SKM-1 treated with dmso at 0.1 percent for 144 hours (cell line): Measurements from ENCODE around the gene KLHL12.

Experiments
- DNase-seq: peaks from one replicate; lab custom pipeline; 2025; ENCODE audit not compliant: unreplicated experiment; lab: John Stamatoyannopoulos, UW

KLHL12 gene

GRCh38 chr1:202888531-202889360 is 38.3 kb downstream of the KLHL12 start, which contains the start of gene RABIF:
TSS of gene RABIF (minus strand) at chr1:202889149. CDS start at chr1:202889098, 51 bp downstream.
- peak; percentile 99 for DNase-seq

GRCh38 chr1:202888221-202888530 is 38.9 kb downstream of the KLHL12 start:
- no peak for DNase-seq

GRCh38 chr1:202880961-202881460 is 46.0 kb downstream of the KLHL12 start:
- DNase-seq, result no peak

GRCh38 chr1:202880062-202880461 is 47.0 kb downstream of the KLHL12 start:
- DNase-seq, result no peak

GRCh38 chr1:202879128-202879527 is 47.9 kb downstream of the KLHL12 start:
- DNase-seq, result no peak

GRCh38 chr1:202873026-202873425 is 54.0 kb downstream of the KLHL12 start:
- DNase-seq, result no peak

GRCh38 chr1:202871367-202871766 is 55.7 kb downstream of the KLHL12 start:
- DNase-seq, result no peak

GRCh38 chr1:202862679-202863560 is 64.1 kb downstream of the KLHL12 start:
- DNase-seq, result no peak

- DNase-seq, result peak; percentile 89
Measured at GRCh38 chr1:202861420-202862132, 65.5 kb downstream of the KLHL12 start.

GRCh38 chr1:202860744-202861419 is 66.2 kb downstream of the KLHL12 start:
- DNase-seq, result peak; percentile 27

- no peak for DNase-seq
Measured at GRCh38 chr1:202858789-202859414, 68.1 kb downstream of the KLHL12 start.

DNA sequence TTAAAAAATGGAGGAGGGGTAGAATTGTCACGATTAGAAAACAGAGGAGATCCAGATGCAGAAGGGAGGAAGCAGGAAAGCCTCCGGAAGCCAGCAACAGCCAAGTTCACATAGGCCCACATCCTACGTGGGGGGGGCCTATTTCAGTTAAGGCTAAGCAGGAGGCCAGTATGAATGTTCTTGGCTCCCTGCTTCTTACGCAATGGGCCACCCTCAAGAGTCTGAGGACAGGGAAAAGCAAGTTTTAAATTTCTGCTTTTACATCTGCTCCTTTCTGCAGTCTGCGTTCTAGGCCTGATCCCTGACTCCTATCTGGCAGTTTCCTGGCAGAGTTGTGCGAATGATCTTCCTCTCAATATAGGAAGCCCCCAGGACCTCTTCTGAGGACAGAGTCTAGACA is 68.7 kb downstream of the KLHL12 start:
- DNase-seq, result peak; percentile 92

GRCh38 chr1:202857136-202857610 is 69.9 kb downstream of the KLHL12 start:
- DNase-seq, result no peak

GRCh38 chr1:202856014-202856413 is 71.0 kb downstream of the KLHL12 start:
- DNase-seq, result peak; percentile 81

GRCh38 chr1:202854787-202855186 is 72.2 kb downstream of the KLHL12 start:
- DNase-seq, result no peak

- peak; percentile 45 for DNase-seq
Measured at GRCh38 chr1:202852163-202852904, 74.7 kb downstream of the KLHL12 start.

GRCh38 chr1:202850593-202851362 is 76.3 kb downstream of the KLHL12 start:
- no peak for DNase-seq

DNA sequence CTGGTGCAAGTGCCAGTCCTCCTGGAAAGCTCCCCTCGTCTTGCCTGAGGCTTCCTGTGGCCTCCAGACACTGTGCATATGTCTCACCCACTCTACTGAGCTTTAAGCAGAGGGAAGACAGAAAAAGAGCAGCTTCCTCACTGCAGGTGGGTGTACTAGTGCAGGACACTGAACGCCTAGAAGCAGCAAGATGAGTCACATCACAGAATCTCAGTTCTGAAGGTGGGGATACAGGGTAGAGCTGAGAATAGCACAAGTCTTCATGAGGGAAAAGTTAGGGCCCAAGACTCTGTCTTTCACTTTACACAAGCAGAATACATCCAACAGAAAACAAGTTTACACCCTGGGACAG is 78.9 kb downstream of the KLHL12 start:
- no peak for DNase-seq

GRCh38 chr1:202844935-202845334 is 82.1 kb downstream of the KLHL12 start:
- DNase-seq, result no peak
